Astrocyte (in vitro differentiated cells and primary cell): ENCODE data around the gene EXOSC10. TPM values are rescaled to one million over a fixed set of nuclear protein-coding genes. Genes with fewer than 3 reads are reported as not detected.
A peak's percentile ranks its signal among the peaks of the same experiment; 100 is the strongest.
"Not testable (repeated sequence)": the region's sequence is repeated elsewhere in the genome, so short reads cannot be mapped to it uniquely, and the experiment has no call there.

Experiments
- DNase-seq: peaks from one replicate; pipeline ENCODE4 v3.0.0-alpha.2; 2010; ENCODE audit warnings: low read depth
- FAIRE-seq: peaks from 2 replicates; lab custom pipeline; 2011; peaks lifted over from hg19 to GRCh38; lab: Jason Lieb, UNC
- H2AFZ ChIP-seq: 2 replicates; pipeline ENCODE4 v1.6.0; 2012; ENCODE audit warnings: low read depth, low read length, inconsistent platforms
- H3K27ac ChIP-seq: 2 replicates; pipeline ENCODE4 v1.5.1; 2011; ENCODE audit warnings: low read depth, low read length, inconsistent platforms
- H3K27me3 ChIP-seq: 2 replicates; pipeline ENCODE4 v1.6.0; 2011; ENCODE audit warnings: low read length, inconsistent platforms; ENCODE audit not compliant: insufficient read depth
- H3K36me3 ChIP-seq: 2 replicates; pipeline ENCODE4 v1.5.1; 2011; ENCODE audit warnings: low read length, inconsistent platforms; ENCODE audit not compliant: insufficient read depth
- H3K4me1 ChIP-seq: 2 replicates; pipeline ENCODE4 v1.5.1; 2011; ENCODE audit warnings: low read length, inconsistent platforms; ENCODE audit not compliant: insufficient read depth
- H3K4me2 ChIP-seq: 2 replicates; pipeline ENCODE4 v1.6.0; 2012; ENCODE audit warnings: low read length, inconsistent platforms
- H3K4me3 ChIP-seq: 2 replicates; pipeline ENCODE4 v1.5.1; 2011; ENCODE audit warnings: low read depth, mild to moderate bottlenecking, low read length, inconsistent platforms; ENCODE audit not compliant: insufficient read depth
- H3K79me2 ChIP-seq: 2 replicates; pipeline ENCODE4 v1.6.0; 2012; ENCODE audit warnings: mild to moderate bottlenecking, low read length, inconsistent platforms; ENCODE audit not compliant: insufficient read depth
- H3K9ac ChIP-seq: 2 replicates; pipeline ENCODE4 v1.6.0; 2012; ENCODE audit warnings: mild to moderate bottlenecking, low read length, inconsistent platforms
- H3K9me3 ChIP-seq: 2 replicates; pipeline ENCODE4 v1.5.1; 2012; ENCODE audit warnings: low read depth, mild to moderate bottlenecking, low read length, inconsistent platforms; ENCODE audit not compliant: insufficient read depth
- H4K20me1 ChIP-seq: 2 replicates; pipeline ENCODE4 v1.6.0; 2012; ENCODE audit warnings: low read length, inconsistent platforms; ENCODE audit not compliant: insufficient read depth
- H3K27ac Mint-ChIP-seq: one replicate; pipeline ENCODE4 v1.8.0; 2021; ENCODE audit warnings: mild to moderate bottlenecking, mixed read lengths; ENCODE audit not compliant: unreplicated experiment
- H3K27me3 Mint-ChIP-seq: one replicate; pipeline ENCODE4 v1.8.0; 2021; ENCODE audit warnings: low read depth, mixed read lengths; ENCODE audit not compliant: unreplicated experiment
- H3K36me3 Mint-ChIP-seq: one replicate; pipeline ENCODE4 v1.8.0; 2021; ENCODE audit warnings: low read depth, mixed read lengths; ENCODE audit not compliant: unreplicated experiment
- H3K4me1 Mint-ChIP-seq: one replicate; pipeline ENCODE4 v1.8.0; 2021; ENCODE audit warnings: low read depth, mixed read lengths; ENCODE audit not compliant: unreplicated experiment
- H3K4me3 Mint-ChIP-seq: one replicate; pipeline ENCODE4 v1.8.0; 2021; ENCODE audit warnings: mild to moderate bottlenecking, moderate library complexity, mixed read lengths; ENCODE audit not compliant: unreplicated experiment
- H3K9me3 Mint-ChIP-seq: one replicate; pipeline ENCODE4 v1.8.0; 2021; ENCODE audit warnings: mild to moderate bottlenecking, mixed read lengths; ENCODE audit not compliant: unreplicated experiment
- EZH2 ChIP-seq: IDR thresholded peaks from 2 replicates; pipeline ENCODE4 v1.6.1; 2012; ENCODE audit warnings: mild to moderate bottlenecking, low read length, inconsistent platforms; ENCODE audit not compliant: insufficient read depth
- total RNA-seq: library from RNA; stranded (reverse); gene quantifications from 2 replicates; pipeline ENCODE4 v1.2.1, GENCODE V29; 2021
- TF ChIP-seq, protein P1 (sequence below): IDR thresholded peaks from 2 replicates; pipeline ENCODE4 v1.5.1; 2011; ENCODE audit warnings: low read depth, mild to moderate bottlenecking, inconsistent platforms, low read length, moderate library complexity; ENCODE audit not compliant: insufficient read depth

The EXOSC10 gene
- total RNA-seq, 1 donor from 2014 or later = 56.8 TPM

DNA sequence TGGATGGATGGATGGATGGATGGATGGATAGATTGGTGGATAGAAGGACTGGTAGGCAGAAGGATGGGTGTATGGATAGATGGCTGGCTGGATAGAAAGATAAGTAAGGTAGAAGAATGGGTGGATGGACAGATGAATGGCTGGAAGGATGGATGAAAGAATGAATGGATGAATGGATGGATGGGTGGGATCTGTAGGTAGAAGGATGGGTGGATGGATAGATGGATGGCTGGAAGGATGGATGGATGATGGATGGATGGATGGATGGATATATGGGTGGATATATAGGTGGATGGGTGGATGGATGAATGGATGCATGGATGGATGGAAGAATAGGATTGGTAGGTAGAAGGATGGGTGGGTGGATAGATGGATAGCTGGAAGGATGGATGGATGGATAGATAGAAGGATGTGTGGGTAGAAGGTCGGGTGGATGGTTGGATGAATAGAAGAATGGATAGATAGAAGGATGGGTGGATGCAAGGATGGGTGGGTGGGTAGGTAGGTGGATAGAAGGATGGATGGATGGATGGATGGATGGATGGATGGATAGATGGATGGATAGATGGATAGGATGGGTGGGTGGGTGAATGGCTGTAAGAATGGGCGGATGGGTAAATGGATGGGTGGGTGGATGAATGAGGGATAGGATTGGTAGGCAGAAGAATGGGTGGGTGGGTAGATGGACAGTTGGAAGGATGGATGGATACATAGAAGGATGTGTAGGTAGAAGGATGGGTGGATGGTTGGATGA is 60.1 kb downstream of the EXOSC10 start:
- TF ChIP-seq, protein P1, sequence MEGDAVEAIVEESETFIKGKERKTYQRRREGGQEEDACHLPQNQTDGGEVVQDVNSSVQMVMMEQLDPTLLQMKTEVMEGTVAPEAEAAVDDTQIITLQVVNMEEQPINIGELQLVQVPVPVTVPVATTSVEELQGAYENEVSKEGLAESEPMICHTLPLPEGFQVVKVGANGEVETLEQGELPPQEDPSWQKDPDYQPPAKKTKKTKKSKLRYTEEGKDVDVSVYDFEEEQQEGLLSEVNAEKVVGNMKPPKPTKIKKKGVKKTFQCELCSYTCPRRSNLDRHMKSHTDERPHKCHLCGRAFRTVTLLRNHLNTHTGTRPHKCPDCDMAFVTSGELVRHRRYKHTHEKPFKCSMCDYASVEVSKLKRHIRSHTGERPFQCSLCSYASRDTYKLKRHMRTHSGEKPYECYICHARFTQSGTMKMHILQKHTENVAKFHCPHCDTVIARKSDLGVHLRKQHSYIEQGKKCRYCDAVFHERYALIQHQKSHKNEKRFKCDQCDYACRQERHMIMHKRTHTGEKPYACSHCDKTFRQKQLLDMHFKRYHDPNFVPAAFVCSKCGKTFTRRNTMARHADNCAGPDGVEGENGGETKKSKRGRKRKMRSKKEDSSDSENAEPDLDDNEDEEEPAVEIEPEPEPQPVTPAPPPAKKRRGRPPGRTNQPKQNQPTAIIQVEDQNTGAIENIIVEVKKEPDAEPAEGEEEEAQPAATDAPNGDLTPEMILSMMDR = no peak
- TF ChIP-seq EZH2 = no peak
- Histone ChIP-seq H3K36me3 (no peaks in the 10 kb centered on the region), H3K9me3 (no peaks in the 10 kb centered on the region), H3K4me3 (no peak overlapping the region), H4K20me1 (no peaks in the 10 kb centered on the region), H3K9ac (no peak overlapping the region), H3K4me1 (no peaks in the 10 kb centered on the region), H2AFZ (no peak overlapping the region), H3K27me3 (peaks cover 4% of the 10 kb centered on the region), H3K79me2 (no peaks in the 10 kb centered on the region), H3K4me2 (no peak overlapping the region), H3K27ac (no peak overlapping the region)
- DNase-seq (no peak), FAIRE-seq (no peak)
- Mint-ChIP-seq H3K4me3 (no peak overlapping the region), H3K27ac (no peak overlapping the region), H3K4me1 (no peaks in the 10 kb centered on the region), H3K27me3 (peaks cover 7% of the 10 kb centered on the region), H3K9me3 (no peaks in the 10 kb centered on the region), H3K36me3 (no peaks in the 10 kb centered on the region)

DNA sequence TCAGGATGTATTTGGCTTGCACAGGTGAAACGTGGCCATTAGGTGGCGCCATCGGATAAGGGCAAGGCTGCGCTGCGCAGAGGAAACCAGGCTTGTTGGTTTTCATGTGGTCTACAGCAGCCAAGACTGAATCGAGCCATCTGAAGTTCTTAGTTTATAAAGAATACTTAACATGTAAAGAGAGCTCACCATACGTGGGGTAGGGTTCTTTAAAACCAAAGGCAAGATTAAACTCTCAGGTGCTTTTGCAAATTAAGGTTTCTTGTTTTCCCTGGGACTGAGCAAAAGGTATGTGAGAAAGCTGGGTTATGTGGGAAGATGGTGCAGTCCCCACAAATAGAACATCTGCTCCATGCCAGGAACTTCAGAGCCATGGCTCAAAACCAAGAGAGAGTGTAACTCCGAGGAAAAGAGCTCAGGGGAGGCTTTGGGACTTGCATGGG is 61.9 kb downstream of the EXOSC10 start:
- peaks cover 7% of the 10 kb centered on the region for H3K27me3 Mint-ChIP-seq
- Histone ChIP-seq H3K36me3 (no peaks in the 10 kb centered on the region), H4K20me1 (no peaks in the 10 kb centered on the region), H3K79me2 (no peaks in the 10 kb centered on the region), H3K4me3 (no peak overlapping the region), H3K9me3 (no peaks in the 10 kb centered on the region), H3K4me2 (no peak overlapping the region), H3K27me3 (peaks cover 4% of the 10 kb centered on the region), H3K9ac (no peak overlapping the region), H2AFZ (no peak overlapping the region), H3K4me1 (no peaks in the 10 kb centered on the region), H3K27ac (no peak overlapping the region)
- DNase-seq (peak; percentile 53), FAIRE-seq (peak; percentile 32)
- TF ChIP-seq, protein P1 = peak; percentile 99
- no peak for TF ChIP-seq EZH2
- no peaks in the 10 kb centered on the region for H3K4me1 Mint-ChIP-seq
- H3K4me3 Mint-ChIP-seq = no peak overlapping the region
- no peaks in the 10 kb centered on the region for H3K9me3 Mint-ChIP-seq
- no peaks in the 10 kb centered on the region for H3K36me3 Mint-ChIP-seq
- no peak overlapping the region for H3K27ac Mint-ChIP-seq

DNA sequence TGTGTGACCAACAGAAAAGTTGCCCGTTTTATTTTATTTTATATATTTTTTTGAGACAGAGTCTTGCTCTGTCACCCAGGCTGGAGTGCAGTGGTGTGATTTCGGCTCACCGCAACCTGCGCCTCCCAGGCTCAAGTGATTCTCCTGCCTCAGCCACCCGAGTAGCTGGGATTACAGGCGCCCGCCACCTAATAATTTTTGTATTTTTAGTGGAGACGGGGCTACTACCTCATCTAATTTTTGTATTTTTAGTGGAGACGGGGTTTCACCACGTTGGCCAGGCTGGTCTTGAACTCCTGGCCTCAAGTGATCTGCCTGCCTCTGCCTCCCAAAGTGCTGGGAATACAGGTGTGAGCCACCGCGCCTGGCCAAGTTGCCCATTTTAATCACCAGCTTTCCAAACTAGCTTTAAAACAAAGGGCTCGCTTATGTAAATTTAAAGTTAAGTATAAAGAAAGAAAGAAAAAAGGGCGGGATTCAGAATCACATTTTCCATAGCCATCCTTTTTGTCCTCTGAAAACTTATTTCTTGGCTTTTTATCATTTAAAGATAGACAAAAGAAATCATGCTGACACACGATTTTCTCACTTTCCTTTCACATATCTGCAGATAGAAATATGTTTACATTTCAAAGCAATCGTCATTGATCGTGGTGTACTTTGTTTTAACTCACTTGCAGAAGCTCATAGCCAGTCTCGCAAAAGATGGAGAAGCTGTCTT is 62.5 kb downstream of the EXOSC10 start:
- H3K27me3 Mint-ChIP-seq, H3K36me3 Mint-ChIP-seq, H3K4me2 ChIP-seq: not testable (repeated sequence)

More for the DNA sequence above, 62.5 kb downstream of the EXOSC10 start:
- not testable (repeated sequence) for H3K4me3 ChIP-seq, H3K27me3 ChIP-seq, H3K9me3 Mint-ChIP-seq, H3K27ac Mint-ChIP-seq, H4K20me1 ChIP-seq, H3K4me3 Mint-ChIP-seq, H3K27ac ChIP-seq, H3K36me3 ChIP-seq, H3K79me2 ChIP-seq, H3K9ac ChIP-seq, FAIRE-seq, DNase-seq, H3K4me1 ChIP-seq, H3K9me3 ChIP-seq, H3K4me1 Mint-ChIP-seq, H2AFZ ChIP-seq
